Stimulated activated CD8-positive, alpha-beta memory T cell treated with anti-CD3 and anti-CD28 coated beads, Interleukin-7, amount 100 ng/mL, for 1 hour (primary cell): Measurements from ENCODE around the gene FAM180A.

ENCODE experiments used
- DNase-seq, 2 donors: peaks; one replicate each; pipeline ENCODE4 v3.0.0-alpha.2; 2020; ENCODE audit warnings: low read depth in 2 of 2

Gene FAM180A

DNA sequence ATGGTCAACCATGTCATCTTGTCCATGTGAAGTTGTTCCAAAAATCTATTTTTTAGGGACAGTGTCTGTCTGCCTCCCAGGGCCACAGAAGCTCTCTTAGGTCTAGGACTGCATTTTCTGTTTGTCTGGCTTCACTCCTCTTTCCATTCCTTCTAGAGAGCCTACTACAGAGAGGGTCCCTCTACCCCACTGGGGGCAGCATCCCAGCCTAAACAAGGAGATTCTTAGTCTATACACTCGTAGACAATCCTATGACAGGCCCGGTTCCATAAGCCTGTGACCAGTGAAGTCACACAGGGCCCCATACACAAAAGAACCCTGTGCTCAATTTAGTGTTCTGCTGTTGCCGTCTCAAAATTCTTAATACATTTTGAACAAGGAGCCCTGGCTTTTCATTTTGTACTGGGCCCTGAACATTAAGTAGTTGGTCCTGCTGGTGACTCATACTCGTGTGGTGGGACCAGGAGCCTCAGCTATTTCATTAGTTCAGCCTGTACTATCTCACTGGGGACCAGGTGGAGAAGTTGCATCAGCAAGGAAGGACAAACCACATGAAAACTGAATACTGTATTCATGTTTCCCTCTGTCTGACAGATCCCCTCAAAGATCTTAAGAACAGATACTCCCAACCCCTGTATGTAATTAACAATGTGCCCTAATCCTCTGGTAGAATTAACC is 23.5 kb upstream of the FAM180A start:
- no peak for DNase-seq

GRCh38 chr7:135771051-135771450 is 22.4 kb upstream of the FAM180A start:
- no peak for DNase-seq

DNA sequence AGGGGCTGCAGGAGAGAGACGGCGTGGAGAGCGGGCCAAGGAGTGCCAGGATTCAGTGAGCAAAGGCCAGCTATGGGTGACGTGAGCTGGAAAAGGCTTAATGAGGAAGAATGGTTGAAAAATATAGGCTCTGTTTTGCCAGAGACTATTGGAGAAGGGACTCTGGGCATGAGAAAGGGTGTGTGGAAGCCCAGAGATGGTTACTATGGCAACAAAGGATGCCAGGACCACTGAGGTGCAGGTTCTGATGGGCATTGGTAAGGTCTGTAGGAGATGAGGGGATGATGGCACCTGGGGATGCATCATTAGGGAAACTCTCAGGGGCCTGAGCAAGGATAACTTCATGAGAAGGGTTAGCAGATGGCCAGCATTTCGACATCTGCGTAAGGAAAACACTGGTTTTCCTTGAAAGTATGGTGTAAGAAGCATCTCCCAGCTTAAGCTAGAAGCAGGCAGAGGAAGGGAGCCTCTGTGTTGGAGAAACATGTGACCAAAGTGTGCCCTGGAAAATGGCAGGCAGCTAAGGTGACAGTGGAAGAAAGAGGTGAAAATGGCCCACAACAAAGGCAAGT is 21.6 kb upstream of the FAM180A start:
- no peak for DNase-seq

DNA sequence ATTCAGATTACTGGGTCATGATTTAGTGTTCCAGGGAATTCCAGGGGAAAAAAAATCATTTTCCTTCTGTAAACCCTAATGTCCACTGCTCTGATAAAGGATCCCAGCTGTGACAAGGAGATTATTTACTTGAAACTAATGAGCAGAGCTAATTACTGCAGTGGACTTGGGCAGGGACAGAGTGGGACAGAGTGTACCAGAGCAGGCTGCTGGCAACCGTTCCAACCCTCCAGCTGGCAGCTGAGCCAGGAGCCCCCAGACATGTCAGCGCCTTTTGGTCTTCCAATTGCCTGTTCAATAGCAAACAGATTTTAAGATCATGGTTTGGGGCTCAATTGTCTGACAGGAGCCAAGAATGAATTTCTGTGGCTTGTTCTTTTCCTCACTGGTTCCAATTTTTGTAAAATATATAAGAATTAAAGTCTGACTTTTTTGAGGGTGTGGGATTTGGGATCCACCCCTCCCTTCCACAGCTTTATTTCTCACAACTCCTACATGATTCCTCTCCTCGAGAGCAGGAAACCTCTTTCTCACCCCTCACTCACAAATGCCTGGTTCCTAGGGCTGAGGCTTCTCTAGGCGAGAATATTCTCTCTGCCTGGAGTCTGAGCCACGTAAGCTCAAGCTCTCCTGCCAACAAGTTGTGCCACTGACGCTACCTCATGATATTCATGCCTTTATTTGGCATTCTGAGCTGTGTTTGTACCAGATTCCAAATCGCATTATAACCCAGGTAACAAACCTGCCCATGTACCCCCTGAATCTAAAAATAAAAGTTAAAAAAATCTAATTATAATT is 20.6 kb upstream of the FAM180A start:
- no peak for DNase-seq

- no peak for DNase-seq
These were observed 19.9 kb upstream of the FAM180A start for GRCh38 chr7:135768467-135768866.

DNA sequence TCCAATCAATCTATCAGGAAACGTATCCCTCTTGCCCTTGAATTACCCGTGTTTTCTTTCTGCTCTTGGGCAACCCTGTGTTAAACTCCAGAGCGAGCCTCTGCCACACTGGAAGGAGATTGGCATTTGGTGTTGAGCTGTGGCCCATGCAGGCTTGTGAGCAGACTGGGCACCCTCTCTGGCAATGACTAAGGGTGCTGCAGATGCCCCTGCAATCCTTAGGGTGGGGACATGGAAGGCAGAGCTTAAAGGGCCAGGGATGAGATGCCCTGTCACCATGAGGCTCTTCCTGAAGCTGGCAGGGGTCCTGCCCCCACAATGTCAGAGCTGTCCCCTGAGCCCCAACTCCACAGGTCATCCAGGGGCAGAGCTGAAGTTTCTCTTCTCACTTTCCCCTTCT is 19.5 kb upstream of the FAM180A start:
- DNase-seq, result no peak

- no peak for DNase-seq
These were observed 14.6 kb upstream of the FAM180A start for GRCh38 chr7:135763261-135763660.

GRCh38 chr7:135761751-135762488 is 13.3 kb upstream of the FAM180A start:
- DNase-seq, result no peak

GRCh38 chr7:135759532-135759931 is 10.9 kb upstream of the FAM180A start:
- DNase-seq, result no peak

DNA sequence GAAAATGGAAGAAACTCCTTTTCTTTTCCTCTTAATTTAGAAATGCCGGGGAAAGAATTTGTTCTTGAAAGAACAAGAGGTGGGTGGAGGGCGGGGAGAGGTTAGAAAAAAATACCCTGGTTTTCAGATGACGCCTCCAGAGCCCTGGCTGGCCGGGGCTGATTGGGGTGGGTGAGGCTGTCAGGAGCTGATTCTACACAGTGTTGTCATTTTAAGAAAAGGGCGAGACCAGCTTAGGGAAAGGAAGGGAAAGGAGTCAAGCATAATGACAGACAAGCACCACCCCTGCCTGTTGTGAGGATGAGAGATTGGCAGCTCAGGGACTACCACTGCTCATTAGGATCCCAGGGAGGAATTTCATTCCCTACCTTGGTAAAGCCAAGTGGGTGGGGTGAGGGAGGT is 9.9 kb upstream of the FAM180A start:
- DNase-seq, result no peak

DNA sequence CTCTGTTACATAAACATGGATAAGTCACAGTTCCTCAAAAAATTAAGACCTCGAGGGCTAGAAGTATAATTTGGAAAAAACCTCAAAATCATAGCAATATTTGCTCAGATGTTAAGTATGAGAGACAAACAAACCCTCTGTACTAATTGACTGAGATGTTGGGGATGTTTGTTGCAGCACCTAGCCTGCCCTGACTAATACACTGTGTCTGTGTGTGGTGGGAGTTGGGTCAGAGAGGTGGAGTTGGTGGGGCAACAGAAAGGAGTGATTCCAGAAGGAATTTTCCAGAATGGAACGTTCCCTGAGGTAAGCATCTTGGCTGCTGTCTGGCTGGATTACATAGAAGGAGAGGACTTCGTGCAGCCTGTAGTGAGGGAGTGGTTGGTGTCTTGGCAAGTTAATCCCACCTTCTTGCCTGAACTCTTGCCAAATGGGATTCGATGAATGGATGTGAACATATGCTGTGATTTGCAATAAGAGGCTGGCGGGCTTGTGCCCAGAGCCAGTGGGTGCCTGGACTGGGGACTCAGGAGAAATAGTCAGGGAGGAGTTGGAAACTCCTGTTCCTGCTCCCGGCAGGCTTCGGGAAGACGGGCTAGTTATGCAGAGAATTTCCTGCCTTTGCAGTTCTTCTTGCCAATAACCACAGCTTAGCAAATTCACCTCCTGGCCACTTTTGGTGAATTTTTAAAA is 9.3 kb upstream of the FAM180A start:
- DNase-seq, result no peak

GRCh38 chr7:135756191-135756590 is 7.6 kb upstream of the FAM180A start:
- no peak for DNase-seq

DNA sequence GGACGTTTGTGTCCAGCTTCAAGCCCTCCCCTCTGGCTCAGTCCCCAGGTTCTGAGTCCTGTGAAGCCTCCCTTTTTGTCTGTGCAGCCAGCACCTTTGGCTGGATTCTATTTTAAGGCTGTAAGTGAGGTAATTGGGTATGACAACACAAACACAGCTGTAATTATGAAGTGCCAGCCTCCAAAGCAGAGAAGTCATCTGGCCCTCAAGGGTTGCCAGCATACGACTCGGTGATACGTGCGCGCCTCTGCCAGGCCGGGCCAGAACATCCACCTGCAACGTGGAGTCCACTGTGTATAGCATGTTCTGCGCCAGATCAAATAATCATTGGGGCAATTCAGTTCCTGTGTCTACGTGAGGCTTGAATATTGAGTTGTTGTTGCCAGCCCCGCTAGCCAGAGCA is 6.7 kb upstream of the FAM180A start:
- no peak for DNase-seq

- no peak for DNase-seq
These were observed 5.2 kb upstream of the FAM180A start for GRCh38 chr7:135753616-135754413.

DNA sequence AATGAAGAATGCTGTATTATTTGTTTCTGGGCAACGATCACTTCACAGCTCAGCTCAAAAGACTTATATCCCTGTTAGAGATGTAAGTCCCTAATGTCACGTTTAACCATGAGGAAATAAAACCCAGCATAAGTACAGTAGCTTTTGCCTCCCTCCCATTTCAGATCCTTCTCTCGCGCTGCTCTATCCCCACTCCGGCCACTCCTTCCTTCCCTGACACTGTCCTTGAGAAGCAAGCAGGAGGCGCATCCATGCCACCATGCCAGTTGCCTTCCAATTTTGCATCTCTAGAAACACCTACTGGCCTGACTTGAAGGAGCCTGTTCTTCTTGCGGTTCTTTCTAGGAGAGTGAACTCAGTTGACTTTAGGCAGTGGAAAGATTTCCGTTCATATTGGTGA is 1.2 kb downstream of the FAM180A start:
- no peak for DNase-seq

DNA sequence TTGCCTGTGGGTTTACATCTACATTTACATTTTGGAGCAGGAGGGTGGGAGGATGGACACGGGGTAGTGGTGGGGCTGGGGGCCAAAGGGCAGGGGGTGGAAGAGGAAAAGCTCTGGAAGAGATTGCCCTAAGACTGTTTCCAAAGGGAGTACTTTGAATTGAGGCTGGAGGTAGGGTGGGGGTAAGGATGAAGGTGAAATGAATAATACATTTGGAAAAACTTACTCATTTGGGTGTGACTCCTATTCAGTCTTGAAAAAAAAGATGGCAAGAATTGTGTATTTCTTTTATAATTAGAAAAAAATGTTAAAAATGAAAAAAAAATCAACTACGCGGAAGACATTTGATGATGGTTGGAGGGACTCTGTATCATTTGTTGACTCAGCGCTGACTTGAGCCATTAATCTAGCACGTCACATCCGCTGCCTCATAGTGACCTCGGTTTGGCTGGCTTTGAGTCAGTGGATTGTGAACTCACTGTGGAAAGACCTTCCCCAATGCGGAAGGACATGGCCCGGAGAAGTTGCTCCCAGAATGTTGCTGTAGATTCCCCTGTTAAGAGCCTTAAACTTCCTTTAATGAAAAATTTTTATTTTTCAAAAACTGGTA is 2.8 kb downstream of the FAM180A start:
- no peak for DNase-seq

DNA sequence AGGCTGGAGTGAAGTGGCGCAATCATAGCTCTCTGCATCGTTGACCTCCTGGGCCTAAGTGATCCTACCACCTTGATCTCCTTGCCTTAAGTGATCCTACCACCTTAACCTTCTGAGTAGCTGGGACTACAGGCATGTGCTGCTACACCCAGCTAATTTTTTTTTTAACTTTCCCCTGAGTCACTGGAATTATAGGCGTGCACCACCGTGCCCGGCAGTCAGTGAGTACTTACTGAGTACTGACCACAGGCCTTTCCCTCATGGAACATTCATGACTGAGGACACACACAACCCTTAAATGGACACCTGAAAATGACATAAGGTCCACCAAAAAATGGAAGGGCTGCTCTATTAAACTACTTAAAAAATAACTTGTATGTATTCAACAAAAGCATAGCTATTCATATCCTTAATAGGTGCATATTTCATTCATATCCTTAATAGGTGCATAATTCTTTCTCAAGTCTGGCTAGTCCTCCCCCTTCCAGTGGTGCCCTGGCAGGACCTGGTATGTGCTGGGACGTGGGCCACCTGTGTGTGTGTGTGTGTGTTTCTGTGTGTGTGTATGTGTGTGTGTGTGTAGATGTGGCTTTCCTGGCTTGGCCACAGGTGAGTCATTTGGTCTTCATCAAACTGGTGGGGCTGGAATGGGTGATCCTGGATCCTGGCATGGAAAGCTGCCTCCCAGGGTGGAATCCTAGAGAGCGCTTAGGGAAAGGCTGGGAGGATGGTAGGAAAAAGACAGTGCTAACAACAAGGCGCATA is 3.5 kb downstream of the FAM180A start:
- DNase-seq, result no peak

DNA sequence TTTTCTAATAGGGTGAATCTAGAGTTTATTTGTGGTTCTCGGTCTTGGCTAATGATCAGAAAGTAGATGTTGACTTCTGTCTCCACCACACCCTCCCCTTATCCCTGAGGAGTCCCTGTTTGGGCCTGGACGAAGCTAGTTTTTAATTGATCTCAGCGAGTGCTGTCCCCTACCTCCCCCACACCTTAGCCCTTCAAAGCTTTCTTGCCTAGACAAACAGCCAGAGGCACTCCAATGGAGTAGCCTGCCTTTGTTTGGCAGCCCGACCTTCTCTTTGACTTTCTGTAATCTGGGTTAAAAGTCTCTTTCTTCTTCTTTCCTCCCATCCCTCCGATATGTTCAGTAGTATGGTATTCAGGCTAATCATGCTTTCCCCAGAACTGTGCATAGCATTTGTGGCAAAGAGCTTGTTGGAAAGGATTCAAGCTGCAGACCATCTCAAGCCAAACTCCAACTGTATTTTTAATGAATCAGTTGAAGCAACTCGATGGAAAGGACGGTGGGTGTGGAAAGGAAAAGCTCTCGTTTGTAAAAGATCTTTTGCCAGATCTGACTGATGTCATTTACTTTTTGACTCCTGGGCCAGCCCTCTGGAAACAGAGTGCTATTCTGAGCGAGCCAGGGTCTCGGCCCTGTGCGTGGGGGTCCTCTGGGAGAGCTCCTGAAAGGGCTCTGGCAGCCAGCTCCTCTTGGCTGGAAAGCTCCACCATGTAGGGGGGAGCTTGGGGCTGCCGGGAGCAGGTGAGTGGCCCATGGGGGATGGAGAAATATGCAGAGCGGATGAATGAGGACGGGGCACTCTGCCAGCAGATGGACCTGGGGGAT is 4.5 kb downstream of the FAM180A start:
- DNase-seq, result no peak

GRCh38 chr7:135742371-135742770 is 6.2 kb downstream of the FAM180A start:
- DNase-seq, result no peak
